HG02610 (cell line): ENCODE results near the gene PPP2R3B.
"Not testable (repeated sequence)": the region's sequence is repeated elsewhere in the genome, so short reads cannot be mapped to it uniquely, and the experiment has no call there.

Experiments used
- ATAC-seq: cut with Tn5 transposase; IDR thresholded peaks from one replicate; pipeline ENCODE4 v1.9.1; 2021; ENCODE audit warnings: mild to moderate bottlenecking, moderate library complexity; ENCODE audit not compliant: unreplicated experiment

The PPP2R3B gene

DNA sequence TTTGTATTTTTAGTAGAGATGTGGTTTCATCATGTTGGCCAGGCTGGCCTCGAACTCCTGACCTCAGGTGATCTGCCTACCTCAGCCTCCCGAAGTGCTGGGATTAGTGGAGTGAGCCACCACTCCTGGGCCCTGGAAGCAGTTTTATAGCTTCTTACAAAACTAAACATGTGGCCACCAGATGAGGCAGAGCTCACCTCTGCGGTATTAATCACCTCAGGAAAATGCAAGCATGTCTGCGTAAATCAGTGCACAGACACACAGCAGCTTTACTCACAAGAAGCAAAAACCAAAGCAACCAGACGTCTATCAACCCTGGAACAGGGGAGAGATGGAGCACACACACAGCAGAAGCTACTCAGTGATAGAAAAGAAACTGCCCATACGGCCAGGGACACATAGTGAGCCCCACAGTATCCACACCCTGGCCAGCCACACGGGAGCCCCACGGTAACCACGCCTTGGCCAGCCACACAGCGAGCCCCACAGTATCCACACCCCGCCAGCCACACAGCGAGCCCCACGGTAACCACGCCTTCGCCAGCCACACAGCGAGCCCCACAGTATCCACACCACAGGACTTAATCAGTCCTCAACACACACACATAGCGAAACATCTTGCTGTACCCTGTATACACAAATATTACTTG, 30.2 kb downstream of the PPP2R3B start:
- no peak for ATAC-seq

DNA sequence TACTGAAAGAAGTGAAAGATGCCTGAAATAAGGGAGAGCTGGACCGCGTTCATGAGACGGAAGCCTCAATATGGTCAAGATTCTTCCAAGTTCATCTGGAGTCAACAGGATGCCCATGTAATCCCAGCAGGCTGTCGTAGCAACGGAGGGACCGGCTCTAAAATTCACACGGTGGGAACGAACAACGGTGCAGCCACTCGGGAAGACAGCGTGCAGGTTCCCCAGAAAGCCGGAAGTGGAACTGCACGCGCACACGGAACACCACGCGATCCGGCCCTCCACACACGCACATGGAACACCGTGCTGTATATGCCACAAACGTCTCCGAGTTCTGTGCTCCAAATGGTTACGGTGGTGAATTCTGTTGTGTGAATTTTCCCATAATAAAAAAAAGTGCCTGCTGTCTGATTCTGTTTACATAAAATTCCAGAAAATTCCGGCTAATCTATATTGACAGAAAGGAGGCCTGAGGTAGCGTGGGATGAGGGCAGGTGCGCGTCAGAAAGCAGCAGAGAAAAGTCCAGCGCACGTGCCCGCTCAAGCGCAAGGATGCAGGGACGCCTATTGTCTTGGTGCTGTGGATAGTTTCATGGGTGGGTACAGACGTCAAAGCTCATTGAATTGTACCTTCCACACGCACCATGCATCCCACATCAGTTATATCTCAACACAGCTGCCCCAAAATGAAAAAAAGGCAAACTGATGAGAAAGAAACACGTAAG, 31.2 kb downstream of the PPP2R3B start:
- no peak for ATAC-seq

DNA sequence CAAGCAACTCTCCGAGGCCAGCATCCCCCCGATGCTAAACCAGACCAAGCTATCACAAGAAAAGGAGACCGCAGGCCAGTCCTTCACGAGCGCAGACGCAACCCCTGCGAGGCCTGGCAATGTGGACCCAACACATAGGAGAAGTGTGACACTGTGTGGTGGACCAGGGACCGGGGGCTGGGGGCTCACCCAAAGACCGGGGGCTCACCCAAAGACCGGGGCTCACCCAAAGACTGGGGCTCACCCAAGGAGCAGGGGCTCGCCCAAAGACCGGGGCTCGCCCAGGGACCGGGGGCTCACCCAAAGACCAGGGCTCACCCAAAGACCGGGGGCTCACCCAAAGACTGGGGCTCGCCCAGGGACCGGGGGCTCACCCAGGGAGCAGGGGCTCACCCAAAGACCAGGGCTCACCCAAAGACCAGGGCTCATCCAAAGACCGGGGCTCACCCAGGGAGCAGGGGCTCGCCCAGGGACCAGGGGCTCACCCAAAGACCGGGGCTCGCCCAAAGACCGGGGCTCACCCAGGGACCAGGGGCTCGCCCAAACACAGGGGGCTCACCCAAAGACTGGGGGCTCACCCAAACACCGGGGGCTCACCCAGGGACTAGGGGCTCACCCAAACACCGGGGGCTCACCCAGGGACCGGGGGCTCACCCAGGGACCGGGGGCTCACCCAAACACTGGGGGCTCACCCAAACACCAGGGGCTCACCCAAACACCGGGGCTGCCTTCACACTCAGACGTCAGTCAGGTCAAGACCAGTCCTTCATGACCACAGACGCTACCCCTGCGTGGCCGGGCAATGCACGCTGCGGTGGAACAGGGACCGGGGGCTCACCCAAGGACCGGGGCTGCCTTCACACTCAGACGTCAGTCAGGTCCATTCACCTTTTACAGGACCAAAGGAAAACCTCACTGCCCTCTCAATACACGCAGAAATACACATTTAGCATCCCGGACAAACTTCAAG, 32.9 kb downstream of the PPP2R3B start:
- ATAC-seq: no peak

DNA sequence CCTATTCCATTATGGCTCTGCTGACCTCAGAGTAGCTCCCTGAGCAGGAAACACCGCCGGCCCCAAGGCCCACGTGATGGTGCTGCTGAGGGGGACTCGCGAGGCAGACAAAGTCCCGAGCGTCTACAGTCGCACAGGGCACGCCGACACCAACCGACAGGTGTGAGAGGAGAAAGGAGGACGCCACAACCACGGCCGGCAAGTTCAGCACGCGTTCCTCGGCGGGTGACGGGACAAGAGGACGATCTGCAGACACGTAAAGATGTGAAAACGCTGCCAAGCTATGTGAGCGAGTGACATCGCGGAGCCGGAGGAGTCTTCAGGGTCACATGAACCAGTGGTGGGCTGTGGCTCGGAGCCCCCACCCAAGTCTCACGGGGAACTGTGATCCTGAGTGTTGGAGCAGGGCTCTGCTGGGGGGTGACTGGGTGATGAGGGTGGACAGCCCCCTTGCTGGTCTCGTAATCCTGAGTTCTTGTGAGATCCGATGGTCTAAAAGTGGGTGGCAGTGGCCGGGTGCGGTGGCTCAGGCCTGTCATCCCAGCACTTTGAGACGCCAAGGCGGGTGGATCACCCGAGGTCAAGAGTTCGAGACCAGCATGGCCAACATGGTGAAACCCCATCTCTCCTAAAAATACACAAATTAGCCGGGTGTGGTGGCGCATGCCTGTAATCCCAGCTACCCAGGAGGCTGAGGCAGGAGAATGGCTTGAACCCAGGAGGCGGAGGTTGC, 34.0 kb downstream of the PPP2R3B start:
- ATAC-seq: no peak

DNA sequence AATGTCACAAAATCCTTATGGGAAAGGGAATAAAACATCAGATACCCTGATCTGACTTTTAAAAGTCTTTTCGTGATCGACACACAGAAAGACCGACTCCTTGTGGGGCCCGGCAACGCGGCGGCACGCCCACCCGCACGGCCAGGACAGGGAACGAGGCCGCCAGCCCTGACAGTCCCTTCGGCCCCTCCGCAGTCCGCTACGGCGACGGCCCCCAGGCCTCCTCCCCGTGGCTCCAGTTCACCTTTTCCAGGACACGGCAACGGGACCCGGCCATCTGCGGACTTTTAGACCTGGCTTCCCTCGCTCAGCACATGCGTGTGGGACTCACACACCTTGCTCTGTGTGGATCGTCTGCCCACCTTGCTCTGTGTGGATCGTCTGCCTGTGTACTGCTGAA, 34.5 kb downstream of the PPP2R3B start:
- no peak for ATAC-seq

DNA sequence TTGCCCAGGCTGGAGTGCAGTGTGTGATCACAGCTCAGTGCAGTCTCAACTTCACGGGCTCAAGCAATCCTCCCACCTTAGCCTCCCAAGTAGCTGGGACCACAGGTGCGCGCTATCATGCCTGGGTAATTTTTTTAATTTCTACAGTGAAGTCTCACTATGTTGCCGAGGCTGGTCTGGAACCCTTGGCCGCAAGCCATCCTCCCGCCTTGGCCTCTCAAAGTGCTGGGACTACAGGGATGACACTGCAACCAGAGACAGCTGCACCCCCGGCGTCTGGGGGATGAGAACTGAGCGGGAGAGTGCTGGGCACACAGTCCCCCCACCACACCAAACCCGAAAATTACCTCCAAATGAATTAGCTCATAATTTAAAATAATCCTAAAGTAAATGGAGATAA, 35.0 kb downstream of the PPP2R3B start:
- no peak for ATAC-seq

DNA sequence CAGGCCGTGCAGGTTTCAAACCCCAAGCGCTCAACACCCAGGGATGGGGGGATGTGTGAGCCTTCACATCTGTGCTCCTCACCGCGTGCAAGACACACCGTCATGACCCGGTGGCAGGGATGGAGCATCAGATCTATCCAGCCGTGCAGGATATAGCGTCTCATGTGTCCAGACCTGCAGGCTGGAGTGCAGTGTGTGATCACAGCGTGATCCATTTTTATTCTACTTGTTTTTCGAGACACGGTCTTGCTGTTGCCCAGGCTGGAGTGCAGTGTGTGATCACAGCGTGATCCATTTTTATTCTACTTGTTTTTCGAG, 35.4 kb downstream of the PPP2R3B start:
- ATAC-seq: not testable (repeated sequence)

DNA sequence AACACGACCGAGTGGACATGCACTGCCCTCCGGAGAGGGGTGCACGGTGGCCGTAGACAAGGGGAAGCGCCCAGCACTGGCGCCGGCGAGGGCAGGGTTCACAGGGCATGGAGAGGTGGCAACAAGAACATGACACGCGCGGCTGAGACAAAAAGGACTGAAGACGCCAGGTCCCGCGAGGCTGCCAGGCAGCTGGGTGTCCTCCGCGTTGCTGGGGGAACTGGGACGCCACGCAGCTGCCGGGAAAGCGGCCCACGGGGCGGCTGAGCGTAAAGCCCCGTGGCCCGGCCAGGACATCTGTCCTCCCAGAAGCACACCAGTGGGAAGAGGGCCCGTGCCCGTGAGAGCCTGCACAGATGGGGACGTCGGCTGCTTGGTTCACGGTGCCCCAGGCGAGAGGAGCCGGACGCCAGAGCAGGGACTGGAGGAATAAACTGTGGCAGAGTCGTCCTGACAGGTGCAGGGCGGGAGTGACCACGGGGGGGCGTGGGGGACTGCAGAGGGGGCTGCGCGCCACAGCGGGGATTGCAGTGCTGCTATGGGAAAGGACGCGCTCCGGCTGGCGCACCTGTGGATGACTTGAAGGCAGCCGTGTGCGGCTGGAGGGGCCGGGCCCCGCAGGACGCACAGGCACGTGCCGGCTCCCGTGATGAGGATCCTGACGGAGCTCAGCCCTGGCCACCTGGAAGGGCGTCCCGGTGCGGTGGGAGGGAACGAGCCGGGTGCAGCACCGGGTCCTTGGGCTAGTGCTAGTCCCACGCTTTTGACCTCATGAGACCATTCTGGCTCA, 36.0 kb downstream of the PPP2R3B start:
- ATAC-seq: no peak

DNA sequence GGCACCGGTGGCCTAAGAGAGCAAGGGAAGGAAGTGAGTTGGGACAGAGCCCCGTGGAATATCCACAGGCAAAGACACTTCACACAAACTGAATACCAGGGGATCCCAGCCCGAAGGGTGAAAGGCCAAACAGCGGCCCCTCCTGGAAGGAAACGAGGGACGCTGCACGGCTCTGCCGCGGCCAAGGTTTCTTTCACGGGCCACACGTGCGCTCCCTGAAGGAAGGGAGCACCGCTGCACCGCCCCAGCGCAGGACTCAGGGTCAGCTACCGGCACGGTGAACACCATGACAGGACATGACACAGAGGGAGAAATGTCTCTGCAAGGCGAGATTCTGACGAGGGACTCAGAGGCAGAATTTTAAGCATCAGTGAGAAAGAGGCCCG, 36.6 kb downstream of the PPP2R3B start:
- no peak for ATAC-seq

DNA sequence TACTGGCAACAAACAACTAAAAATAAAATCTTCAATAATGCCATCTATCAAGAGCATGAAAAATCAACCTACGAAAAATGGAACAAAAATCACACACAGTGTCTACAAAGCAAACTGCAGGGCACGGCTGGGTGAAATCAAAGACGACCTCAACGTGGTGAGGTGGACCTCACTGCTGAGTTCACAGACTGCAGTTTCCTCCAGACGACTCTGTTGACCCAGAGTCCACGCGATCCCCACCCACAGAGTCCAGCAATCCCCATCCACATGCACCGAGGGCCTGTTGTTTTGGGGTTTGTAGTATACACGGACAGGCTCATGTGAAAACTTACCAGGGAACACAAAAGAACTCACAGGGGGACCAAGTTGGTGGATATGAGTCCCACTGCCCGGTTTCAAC, 37.0 kb downstream of the PPP2R3B start:
- no peak for ATAC-seq

DNA sequence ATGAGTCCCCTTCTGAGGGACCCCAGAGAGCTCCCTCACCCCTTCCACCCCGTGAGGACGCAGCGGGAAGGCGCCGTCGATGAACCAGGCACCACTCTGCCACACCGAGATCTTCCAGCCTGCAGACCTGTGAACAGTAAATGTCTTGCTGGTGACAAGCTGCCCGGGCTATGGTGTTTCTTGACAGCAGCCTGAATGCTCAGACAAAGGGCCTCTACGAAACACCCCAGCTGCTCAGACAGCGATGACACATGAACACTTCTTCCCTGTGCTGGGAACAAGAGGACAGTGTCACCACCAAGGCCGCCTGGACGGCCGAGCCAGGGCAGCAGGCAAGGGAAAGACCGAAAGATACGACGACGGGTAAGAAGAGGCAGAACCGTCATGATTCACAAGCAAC, 37.5 kb downstream of the PPP2R3B start:
- no peak for ATAC-seq

DNA sequence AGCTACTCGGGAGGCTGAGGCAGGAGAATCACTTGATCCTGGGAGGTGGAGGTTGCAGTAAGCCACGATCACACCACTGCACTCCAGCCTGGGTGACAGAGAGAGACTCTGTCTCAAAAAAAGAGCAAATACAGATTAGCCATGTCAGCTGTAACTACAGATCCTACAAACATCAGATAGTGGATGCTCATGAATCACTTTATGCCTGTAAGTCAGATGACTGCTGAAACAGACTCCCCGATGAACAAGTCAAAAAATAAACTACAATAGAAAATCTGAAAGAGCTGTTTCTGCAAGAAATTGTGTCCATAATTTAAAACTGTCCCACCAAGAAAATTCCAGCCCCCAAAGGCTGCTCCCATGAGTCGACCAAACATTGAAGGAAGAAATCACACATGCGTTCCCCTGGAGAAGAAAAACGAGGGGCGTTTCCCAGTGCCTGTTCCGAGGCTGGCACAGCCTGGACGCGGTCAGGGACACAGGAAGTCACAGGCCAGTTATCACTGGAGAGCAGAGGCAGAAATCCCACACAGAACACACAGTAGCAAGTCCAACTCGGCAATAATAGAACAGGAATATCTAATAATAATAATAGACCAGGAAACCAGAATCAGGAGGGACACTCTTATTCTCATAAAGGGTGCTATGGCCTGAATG, 38.1 kb downstream of the PPP2R3B start:
- no peak for ATAC-seq

DNA sequence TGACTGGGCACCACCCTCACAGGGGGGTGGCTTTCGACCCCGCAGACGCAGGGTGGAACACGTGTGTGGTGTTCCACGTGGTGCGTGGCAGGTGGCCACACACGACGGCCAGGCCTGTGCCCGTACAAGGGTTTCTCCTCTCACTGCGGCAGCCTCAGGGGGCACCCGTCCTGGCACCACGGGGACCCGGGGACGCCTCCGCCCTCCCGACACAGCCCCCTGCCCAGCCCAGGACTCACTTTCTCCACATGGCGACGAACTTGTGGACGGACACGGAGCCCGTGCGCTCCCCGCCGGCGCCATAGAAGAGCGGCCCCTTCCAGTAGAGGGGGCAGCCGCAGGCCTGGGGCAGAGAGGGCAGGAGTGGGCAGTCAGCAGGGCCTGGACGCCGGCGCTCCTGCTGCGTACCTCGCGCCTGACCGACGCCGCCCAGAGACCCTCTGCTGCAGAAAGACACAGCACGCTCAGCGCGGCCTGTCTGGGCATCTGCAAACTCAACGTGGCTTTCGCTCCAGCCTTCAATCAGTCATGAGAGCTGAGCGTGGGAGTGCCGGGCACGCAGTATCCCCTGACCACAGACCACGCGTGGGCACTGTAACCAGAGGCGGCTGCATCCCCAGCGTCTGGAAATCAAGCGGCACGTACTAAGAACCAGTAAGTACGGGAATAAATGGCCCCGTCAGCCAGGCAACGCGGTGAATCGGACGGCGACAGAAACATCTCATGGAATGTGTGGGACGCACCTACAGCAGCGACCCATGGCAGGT, 39.2 kb downstream of the PPP2R3B start:
- ATAC-seq: no peak

DNA sequence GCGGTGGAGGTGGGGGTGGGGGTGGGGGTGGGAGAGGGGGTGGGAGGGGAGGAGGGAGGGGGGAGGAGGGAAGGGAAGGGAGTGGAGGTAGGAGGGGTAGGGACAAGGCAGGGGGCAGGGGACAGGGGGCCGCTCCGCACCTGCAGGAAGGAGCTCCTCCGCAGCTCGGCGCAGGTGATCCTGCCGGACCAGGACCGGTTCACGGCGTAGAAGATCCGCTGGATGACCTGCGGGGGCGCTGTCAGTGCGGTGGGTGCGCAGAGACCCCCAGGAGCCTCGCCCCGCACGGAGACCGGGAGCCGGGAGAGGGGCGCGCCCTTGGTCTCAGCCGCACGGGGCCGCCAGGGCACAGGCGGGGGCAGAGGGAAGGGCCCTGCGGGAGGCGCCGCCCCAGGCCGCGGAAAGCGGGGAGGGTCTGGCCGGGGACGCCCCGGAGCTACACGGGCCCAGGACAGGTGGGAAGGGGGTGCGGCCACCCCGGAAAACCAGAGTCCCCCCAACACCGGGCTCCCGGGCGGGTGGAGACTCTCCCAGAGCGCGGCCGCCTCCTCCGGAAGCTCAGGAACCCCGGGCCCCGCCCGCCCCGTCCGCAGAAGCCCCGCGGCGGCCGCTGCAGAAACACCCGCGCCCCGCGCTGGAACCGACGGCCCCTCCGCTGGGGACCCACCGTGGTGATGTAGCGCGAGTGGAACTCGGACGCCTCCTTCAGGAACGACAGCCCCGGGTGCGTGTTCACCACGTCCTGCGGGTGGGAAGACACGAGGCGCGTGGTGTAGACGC, 40.5 kb downstream of the PPP2R3B start:
- no peak for ATAC-seq

DNA sequence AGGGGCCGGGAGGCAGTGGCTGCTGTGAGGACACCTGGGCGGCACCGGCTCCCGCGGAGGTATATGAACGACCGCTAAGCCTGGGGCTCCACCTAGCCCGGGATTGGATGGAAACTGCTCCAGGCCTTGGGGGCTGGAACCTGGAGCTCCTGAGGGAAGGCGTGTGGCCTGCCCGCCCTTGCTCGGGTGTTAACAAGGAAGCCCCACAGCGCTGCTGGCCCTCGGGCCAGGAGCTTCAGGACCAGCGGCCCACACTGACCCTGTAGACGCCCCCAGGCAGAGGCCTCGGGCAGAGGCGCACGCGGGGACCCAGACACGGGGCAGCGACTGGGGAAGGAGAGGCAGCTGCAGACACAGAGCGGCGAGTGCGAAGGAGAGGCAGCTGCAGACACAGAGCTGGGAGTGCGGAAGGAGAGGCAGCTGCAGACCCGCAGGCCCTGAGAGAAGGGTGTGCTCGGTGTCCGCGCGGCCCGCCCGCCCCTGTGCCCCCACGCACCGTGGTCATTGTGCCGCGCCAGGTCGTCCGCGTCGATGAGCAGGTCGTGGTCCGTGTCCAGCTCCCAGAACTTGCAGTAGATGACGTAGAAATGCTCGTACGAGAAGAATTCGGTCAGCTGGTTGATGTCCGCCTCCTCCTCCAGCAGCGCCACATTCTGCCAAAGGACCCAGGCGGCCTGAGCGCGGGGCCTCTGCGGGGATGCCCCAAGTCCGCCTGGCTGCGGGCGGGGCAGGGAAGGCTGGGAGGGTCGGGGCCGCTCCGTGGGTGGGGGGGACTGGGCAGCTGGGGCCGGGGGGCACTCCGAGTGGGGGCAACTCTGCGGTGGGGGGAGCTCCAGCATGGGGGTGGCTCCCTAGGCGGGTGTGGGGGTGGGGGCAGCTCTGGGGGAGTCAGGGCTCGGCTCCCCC, 41.4 kb downstream of the PPP2R3B start:
- no peak for ATAC-seq

DNA sequence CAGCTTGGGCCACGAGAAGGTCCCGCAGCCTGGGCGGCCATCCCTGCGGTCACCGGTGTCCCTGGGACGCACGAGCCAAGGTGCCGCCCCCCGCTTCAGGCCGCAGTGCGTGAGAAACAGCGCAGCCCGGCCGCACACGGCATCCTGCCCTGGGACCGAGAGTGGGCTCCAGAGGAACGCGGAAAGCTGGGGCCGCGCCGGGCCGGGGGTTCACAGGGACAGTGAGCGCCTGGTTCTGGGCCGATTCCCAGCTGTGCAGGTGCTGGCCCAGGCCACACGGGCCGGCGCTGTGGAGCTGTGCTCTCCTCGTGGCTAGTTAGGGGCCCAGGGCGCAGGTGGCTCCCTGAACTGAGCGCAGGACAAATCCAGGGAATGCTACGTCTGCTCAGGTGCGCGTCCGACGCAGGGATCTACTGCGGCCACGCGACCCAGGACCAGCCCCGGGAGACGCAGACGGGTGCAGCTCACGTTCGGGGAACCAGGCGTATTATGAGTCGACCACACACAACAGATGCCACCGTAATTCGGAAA, 42.3 kb downstream of the PPP2R3B start:
- ATAC-seq: no peak

DNA sequence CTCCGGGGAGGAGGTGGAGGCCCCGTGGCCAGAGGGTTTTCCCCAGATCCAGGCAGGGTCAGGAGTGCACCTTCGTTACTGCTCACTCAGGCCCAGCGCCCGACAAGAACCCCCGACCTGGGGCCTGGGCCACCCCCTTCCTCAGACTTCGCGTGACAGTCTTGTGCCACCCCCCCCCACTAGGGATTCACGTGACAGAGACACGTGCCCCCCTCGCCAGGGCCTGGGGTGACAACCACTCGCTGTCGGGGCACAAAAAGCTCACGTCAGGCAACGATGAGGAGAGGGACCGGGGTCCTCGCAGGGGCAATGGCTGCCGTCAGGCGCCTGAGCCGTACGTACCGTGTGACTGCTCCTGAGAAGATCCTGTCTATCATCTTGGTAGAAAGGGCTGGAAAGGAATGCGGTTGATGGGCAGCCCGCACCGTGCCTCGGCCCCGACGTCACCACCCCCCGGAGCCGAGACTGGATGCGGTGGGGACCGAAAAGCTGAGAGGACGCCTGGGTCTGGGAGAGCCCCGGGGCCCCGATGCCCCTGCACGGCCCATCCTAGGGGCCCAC, 45.1 kb downstream of the PPP2R3B start:
- no peak for ATAC-seq
